GM12872 (cell line): ENCODE data around the gene GJA9.

ENCODE experiments used
- TF ChIP-seq, protein P1 (sequence below): IDR thresholded peaks from 3 replicates; pipeline ENCODE4 v1.5.1; 2011; ENCODE audit warnings: low read depth, mild to moderate bottlenecking, low read length, moderate library complexity; ENCODE audit not compliant: insufficient read depth

The GJA9 gene

DNA sequence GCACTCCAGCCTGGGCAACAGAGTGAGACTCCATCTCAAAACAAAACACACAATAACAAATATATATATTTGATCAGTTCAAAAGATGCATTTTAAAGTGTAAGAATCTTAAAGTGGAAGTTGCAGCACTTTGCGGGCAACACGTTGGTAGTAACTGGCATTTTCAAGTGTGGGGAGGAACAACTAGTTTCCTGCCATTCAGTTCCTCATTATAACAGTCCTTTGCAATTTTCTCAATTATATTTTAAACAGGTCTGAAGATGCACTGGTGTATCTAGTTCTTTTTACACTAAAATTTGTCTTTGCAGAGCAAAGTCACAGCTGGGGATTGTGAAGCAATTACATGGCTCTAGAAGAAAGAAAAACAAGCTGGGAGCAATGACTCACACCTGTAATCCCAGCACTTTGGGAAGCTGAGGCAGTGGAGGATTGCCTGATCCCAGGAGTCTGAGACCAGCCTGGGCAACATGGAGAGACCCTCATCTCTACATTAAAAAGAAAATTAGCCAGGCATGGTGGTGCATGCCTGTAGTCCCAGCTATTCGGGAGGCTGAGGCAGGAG lies 47.1 kb downstream of the GJA9 start:
- TF ChIP-seq, protein P1, sequence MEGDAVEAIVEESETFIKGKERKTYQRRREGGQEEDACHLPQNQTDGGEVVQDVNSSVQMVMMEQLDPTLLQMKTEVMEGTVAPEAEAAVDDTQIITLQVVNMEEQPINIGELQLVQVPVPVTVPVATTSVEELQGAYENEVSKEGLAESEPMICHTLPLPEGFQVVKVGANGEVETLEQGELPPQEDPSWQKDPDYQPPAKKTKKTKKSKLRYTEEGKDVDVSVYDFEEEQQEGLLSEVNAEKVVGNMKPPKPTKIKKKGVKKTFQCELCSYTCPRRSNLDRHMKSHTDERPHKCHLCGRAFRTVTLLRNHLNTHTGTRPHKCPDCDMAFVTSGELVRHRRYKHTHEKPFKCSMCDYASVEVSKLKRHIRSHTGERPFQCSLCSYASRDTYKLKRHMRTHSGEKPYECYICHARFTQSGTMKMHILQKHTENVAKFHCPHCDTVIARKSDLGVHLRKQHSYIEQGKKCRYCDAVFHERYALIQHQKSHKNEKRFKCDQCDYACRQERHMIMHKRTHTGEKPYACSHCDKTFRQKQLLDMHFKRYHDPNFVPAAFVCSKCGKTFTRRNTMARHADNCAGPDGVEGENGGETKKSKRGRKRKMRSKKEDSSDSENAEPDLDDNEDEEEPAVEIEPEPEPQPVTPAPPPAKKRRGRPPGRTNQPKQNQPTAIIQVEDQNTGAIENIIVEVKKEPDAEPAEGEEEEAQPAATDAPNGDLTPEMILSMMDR = no peak

- TF ChIP-seq, protein P1 = no peak
Observed at GRCh38 chr1:38833146-38833545, 48.2 kb downstream of the GJA9 start.

GRCh38 chr1:38832370-38832734 lies 49.0 kb downstream of the GJA9 start:
- TF ChIP-seq, protein P1 = no peak

- TF ChIP-seq, protein P1 = no peak
Observed at GRCh38 chr1:38831731-38832369, 49.5 kb downstream of the GJA9 start.

DNA sequence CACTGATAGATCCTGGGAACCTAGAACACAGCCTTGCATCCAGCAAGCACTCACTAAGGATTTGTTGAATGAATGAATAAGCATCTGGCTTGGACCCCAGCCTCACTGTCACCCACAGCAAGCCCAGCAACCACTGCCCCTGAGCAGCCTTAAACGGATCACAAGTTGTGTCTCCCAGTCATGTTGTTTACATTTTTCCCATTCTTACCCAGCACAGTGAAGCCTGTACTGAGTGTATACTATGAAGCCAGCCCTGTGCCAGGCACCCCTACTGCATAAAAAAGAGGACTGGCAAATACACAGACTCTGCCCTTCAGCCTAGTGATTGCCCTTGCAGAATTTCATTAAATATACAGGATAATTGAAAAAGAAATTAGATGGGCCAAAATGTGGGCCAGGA lies 52.0 kb downstream of the GJA9 start:
- TF ChIP-seq, protein P1 = no peak

DNA sequence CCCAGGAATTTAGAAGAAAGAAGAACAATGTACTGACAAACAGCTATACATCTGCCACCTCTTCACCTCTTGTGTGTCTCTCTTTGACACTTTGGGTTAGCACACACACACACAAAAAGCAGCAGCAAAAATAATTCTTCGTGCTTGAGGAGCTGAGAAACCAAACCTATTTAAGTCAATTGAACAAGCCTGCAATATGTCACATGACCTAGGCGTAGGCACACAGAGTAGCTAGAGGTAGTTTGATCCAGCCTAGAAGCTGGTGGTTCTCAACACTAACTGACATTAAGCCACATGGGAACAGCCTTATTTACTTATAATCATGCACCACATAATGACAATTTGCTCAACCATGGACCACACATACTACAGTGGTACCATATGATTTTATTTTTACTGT lies 54.1 kb downstream of the GJA9 start:
- TF ChIP-seq, protein P1 = no peak

DNA sequence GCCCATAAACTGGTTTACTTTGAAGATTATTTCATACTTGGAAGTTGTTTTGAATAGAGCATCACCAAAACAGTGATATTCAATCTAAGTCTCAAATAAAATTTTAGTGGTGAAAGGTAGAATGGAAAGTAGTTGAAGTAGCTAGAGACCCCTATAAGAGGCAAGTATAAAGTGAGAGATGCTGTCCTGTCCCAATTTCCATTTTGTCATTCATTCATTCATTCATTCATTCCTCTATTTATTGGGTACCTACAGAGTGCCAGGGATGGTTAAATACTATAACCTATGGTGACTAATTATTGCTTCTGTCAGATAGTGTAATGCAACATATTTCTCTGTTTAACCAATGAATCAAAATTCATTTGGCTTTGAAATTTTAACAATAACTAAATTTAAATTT lies 54.5 kb downstream of the GJA9 start:
- TF ChIP-seq, protein P1 = no peak
